Activated CD8-positive, alpha-beta T cell treated with anti-CD3 and anti-CD28 coated beads for 36 hours (primary cell): ENCODE measurements around the gene DYDC2. TPM values are rescaled to one million over a fixed set of nuclear protein-coding genes. Genes with fewer than 3 reads are reported as not detected.
A peak's percentile ranks its signal among the peaks of the same experiment; 100 is the strongest.
"Not testable (repeated sequence)": the region's sequence is repeated elsewhere in the genome, so short reads cannot be mapped to it uniquely, and the experiment has no call there.

ENCODE experiments used
- ATAC-seq: fragments of 200-7000 bp; cut with Tn5 transposase; one replicate; pipeline ENCODE4 v1.10.0; 2021; ENCODE audit warnings: mild to moderate bottlenecking, moderate library complexity
- CTCF ChIA-PET: fragments of 350-600 bp; sonication (Branson Sonifier 250); formaldehyde crosslinking; loops from one replicate; lab custom pipeline; 2021; ENCODE audit warnings: antibody characterized with exemption; lab: Charles Lee
- POLR2A ChIA-PET: fragments of 350-600 bp; sonication (Branson Sonifier 250); formaldehyde crosslinking; loops from one replicate; lab custom pipeline; 2021; ENCODE audit warnings: antibody characterized with exemption; lab: Charles Lee
- DNase-seq: peaks from one replicate; pipeline ENCODE4 v3.0.0-alpha.2; 2020
- H3K27ac Mint-ChIP-seq: one replicate; pipeline ENCODE4 v1.8.0; 2021; ENCODE audit warnings: mild to moderate bottlenecking, mixed read lengths
- H3K27me3 Mint-ChIP-seq: one replicate; pipeline ENCODE4 v1.8.0; 2021; ENCODE audit warnings: mixed read lengths
- H3K36me3 Mint-ChIP-seq: one replicate; pipeline ENCODE4 v1.8.0; 2021; ENCODE audit warnings: low read depth, mixed read lengths
- H3K4me1 Mint-ChIP-seq: one replicate; pipeline ENCODE4 v1.8.0; 2021; ENCODE audit warnings: low read depth, mixed read lengths
- H3K4me3 Mint-ChIP-seq: one replicate; pipeline ENCODE4 v1.8.0; 2021; ENCODE audit warnings: mild to moderate bottlenecking, moderate library complexity, mixed read lengths
- H3K9me3 Mint-ChIP-seq: one replicate; pipeline ENCODE4 v1.8.0; 2021; ENCODE audit warnings: mixed read lengths
- intact Hi-C: fragments of 100-400 bp; cut with micrococcal nuclease; formaldehyde crosslinking; loops from one replicate; pipeline ENCODE4 v1.10.0; 2022
- total RNA-seq, 2 experiments: library from RNA; stranded (reverse); gene quantifications; one replicate each; pipeline ENCODE4 v1.2.3, GENCODE V29; 2021
- TF ChIP-seq, protein P1 (sequence below): fragments of 200-600 bp; IDR thresholded peaks from one replicate; pipeline ENCODE4 v1.8.0; 2022; ENCODE audit warnings: antibody characterized with exemption, mild to moderate bottlenecking

DYDC2 gene
- total RNA-seq, 2 experiments from 2014 or later: 0.70 TPM; not detected in 1

DNA sequence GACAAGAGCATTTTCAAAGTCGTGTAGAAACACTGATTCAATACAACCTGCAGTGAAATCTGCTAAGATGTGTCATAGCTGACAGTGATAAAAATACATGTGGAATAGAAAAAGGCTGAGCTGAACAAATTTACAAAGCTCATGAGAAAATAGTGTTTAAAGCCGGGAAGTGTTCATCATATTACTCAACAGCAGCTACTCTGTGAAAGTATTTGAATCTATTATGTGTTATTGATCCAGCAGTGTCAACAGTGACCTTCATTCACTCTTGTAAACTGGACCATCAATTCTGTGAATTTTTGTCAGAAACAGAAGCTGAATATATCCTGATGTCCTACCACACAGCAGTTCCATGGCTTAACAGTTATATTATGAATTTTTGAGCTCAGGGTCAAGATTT is 11.7 kb upstream of the DYDC2 start:
- ATAC-seq (no peak), DNase-seq (no peak)
- Mint-ChIP-seq H3K9me3 (no peaks in the 10 kb centered on the region), H3K36me3 (no peaks in the 10 kb centered on the region), H3K27me3 (peaks cover 5% of the 10 kb centered on the region), H3K27ac (no peak overlapping the region), H3K4me1 (no peaks in the 10 kb centered on the region), H3K4me3 (no peak overlapping the region)
- POLR2A ChIA-PET: no interaction called here
- intact Hi-C loops: no loop called here
- TF ChIP-seq, protein P1, sequence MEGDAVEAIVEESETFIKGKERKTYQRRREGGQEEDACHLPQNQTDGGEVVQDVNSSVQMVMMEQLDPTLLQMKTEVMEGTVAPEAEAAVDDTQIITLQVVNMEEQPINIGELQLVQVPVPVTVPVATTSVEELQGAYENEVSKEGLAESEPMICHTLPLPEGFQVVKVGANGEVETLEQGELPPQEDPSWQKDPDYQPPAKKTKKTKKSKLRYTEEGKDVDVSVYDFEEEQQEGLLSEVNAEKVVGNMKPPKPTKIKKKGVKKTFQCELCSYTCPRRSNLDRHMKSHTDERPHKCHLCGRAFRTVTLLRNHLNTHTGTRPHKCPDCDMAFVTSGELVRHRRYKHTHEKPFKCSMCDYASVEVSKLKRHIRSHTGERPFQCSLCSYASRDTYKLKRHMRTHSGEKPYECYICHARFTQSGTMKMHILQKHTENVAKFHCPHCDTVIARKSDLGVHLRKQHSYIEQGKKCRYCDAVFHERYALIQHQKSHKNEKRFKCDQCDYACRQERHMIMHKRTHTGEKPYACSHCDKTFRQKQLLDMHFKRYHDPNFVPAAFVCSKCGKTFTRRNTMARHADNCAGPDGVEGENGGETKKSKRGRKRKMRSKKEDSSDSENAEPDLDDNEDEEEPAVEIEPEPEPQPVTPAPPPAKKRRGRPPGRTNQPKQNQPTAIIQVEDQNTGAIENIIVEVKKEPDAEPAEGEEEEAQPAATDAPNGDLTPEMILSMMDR: no peak
- CTCF ChIA-PET: interaction anchor here (1.2 to 1.3 kb wide), 2 partner anchors 38 to 251 kb away, joined by 3 read pairs; no protein-coding TSS in a partner anchor

DNA sequence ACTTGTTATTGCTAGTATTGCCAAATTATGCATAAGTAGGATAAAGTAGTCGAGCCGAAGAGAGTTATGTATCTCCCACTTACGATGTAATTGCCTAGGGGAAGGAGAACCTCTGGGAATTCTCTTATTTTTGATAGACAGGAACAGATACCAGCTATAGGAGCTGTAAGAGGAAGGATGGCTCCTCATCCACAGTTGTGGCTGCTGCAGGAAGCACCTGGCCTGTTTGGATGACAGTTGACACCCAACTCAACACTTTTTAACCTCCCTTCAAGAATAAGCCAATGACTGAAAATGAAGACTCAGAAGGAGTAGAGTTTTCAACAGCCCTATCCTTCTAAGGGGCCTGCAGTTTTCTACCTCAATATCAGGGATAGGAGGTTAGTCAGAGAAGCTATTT is 6.3 kb upstream of the DYDC2 start:
- CTCF ChIA-PET: no interaction called here
- H3K4me1 Mint-ChIP-seq: no peaks in the 10 kb centered on the region
- POLR2A ChIA-PET: interaction anchor here (1.2 kb wide), 1 partner anchor 33 kb away, joined by 3 read pairs; no protein-coding TSS in a partner anchor
- no peak overlapping the region for H3K4me3 Mint-ChIP-seq
- no peaks in the 10 kb centered on the region for H3K9me3 Mint-ChIP-seq
- DNase-seq (no peak), ATAC-seq (no peak)
- TF ChIP-seq, protein P1: no peak
- intact Hi-C loops: no loop called here
- H3K27me3 Mint-ChIP-seq: peaks cover 19% of the 10 kb centered on the region
- no peaks in the 10 kb centered on the region for H3K36me3 Mint-ChIP-seq
- H3K27ac Mint-ChIP-seq: no peak overlapping the region

DNA sequence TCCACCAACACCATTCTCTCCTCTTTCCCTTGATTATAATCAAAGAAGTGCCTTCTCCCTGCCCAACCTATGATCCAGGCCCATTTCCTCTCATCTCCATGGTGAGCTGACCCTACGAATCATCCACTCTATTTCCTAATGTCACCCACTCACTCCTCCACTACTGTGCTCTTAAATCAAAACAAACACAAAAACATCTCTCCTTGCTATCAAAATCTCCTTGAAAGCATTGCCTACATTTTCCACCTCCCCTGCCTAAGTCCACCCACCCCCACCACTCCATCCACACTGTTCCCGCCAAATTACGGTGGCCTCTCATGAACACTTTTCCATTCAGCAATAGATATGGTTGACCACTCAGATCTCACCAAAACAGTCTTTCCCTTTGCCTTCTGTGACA is 5.4 kb upstream of the DYDC2 start:
- Mint-ChIP-seq H3K27me3 (peaks cover 23% of the 10 kb centered on the region), H3K36me3 (no peaks in the 10 kb centered on the region), H3K4me1 (peaks cover 2% of the 10 kb centered on the region), H3K27ac (no peak overlapping the region), H3K9me3 (no peaks in the 10 kb centered on the region), H3K4me3 (no peak overlapping the region)
- TF ChIP-seq, protein P1: no peak
- DNase-seq (no peak), ATAC-seq (no peak)
- POLR2A ChIA-PET: interaction anchor here (1.2 kb wide), 1 partner anchor 32 kb away, joined by 3 read pairs; no protein-coding TSS in a partner anchor
- intact Hi-C loops: no loop called here
- CTCF ChIA-PET: no interaction called here

DNA sequence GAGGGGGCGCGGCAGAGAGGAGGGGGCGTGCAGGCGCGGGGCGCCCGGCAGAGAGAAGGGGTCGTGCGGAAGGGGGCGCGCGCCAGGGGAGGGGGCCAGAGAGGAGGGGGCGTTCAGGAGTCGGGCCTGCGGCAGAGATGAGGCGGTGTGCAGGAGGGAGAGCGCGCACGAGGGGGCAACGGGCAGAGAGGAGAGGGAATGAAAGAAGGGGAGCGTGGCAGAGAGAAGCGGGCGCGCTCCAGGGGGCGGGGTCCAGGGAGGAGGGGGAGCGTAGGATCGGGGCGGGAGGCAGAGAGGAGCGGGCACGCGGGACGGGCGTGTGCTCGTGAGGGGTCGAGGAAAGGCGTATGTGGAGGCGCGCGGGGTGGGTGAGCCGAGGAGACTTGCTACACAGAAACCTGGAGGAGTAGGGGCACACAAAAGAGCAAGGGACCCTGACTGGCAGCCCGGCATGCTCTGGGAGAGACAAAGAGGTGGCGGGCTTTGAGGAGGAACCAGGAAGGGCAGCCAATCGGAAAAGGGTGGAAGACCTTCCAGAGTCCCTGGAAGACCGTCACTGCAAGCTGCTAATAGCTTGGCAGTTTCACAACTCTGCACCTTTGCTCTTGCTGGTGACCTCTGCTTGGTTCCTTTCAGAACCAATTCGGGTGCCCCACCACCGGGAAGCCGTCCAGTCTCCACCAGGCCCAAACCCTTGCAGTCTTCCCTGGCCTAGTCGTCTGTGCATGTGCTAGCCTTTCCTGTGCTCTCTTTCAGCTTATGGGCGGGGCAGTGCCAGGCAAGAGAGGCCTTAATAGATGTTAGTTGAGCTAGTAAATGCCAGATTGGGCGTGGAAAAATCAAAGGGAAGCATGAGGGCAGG is 639 bp downstream of the DYDC2 start:
- POLR2A ChIA-PET: no interaction called here
- TF ChIP-seq, protein P1: no peak
- intact Hi-C loops: no loop called here
- peaks cover 5% of the 10 kb centered on the region for H3K4me1 Mint-ChIP-seq
- peak overlapping the region; percentile 66 for H3K4me3 Mint-ChIP-seq
- CTCF ChIA-PET: interaction anchor here (0.7 to 1.8 kb wide), 3 partner anchors 20 to 154 kb away, joined by 3 to 13 read pairs (median 3); no protein-coding TSS in a partner anchor
- DNase-seq: peak; percentile 22
- ATAC-seq: peak; percentile 19
- peaks cover 1% of the 10 kb centered on the region for H3K9me3 Mint-ChIP-seq
- no peaks in the 10 kb centered on the region for H3K36me3 Mint-ChIP-seq
- peaks cover 24% of the 10 kb centered on the region for H3K27me3 Mint-ChIP-seq
- no peak overlapping the region for H3K27ac Mint-ChIP-seq

DNA sequence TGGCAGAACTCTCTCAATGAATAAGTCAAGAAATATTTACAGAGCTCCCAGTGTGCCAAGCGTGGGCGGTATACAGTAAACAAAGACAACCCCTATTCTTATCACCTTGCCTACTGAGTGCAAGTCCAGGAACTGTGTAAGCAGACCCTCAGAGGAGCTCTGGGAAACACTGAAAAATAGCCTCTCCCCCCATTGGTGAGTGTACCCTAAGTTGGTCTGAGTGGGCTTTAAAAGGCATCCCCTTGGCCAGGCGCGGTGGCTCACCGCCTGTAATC is 1.2 kb downstream of the DYDC2 start:
- H3K9me3 Mint-ChIP-seq: peaks cover 1% of the 10 kb centered on the region
- POLR2A ChIA-PET: no interaction called here

DNA sequence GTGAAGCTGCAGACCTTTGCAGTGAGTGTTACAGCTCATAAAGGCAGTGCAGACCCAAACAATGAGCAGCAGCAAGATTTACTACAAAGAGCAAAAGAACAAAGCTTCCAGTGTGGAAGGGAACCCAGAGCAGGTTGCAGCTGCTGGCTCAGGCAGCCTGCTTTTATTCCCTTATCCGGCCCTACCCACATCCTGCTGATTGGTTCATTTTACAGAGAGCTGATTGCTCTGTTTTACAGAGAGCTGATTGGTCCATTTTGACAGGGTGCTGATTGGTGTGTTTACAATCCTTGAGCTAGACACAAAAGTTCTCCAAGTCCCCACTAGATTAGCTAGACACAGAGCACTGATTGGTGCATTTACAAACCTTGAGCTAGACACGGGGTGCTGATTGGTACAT is 2.3 kb downstream of the DYDC2 start:
- H3K4me3 Mint-ChIP-seq, H3K9me3 Mint-ChIP-seq, intact Hi-C loops, H3K27ac Mint-ChIP-seq, POLR2A ChIA-PET, ATAC-seq, H3K36me3 Mint-ChIP-seq, H3K4me1 Mint-ChIP-seq: not testable (repeated sequence)
- CTCF ChIA-PET: interaction anchor here (1.6 kb wide), 1 partner anchor 19 kb away, joined by 8 read pairs; no protein-coding TSS in a partner anchor
- DNase-seq: peak; percentile 11
- H3K27me3 Mint-ChIP-seq: peaks cover 22% of the 10 kb centered on the region

More for the DNA sequence above, 1.2 kb downstream of the DYDC2 start:
- TF ChIP-seq, protein P1: no peak
- H3K27ac Mint-ChIP-seq: no peak overlapping the region
- DNase-seq (no peak), ATAC-seq (no peak)
- H3K4me3 Mint-ChIP-seq: no peak overlapping the region
- intact Hi-C loops: no loop called here
- no peaks in the 10 kb centered on the region for H3K36me3 Mint-ChIP-seq
- H3K27me3 Mint-ChIP-seq: peaks cover 24% of the 10 kb centered on the region
- H3K4me1 Mint-ChIP-seq: peaks cover 5% of the 10 kb centered on the region
- CTCF ChIA-PET: interaction anchor here (0.7 kb wide), 1 partner anchor 20 kb away, joined by 3 read pairs; no protein-coding TSS in a partner anchor
